Liver (tissue), 9 donors: ENCODE results near the gene MPRIP. TPM values are rescaled to one million over a fixed set of nuclear protein-coding genes. Genes with fewer than 3 reads are reported as not detected.

Source experiments
- DNase-seq: peaks from one replicate; pipeline ENCODE4 v3.0.0-alpha.2; 2017; ENCODE audit warnings: low spot score
- H3K27ac ChIP-seq, 2 donors: one replicate each; pipeline ENCODE4 v1.7.0; 2013; ENCODE audit warnings: inconsistent platforms in 2 of 2, low read length in 2 of 2, control low read depth in 1 of 2, low read depth in 1 of 2, mild to moderate bottlenecking in 1 of 2
- H3K27me3 ChIP-seq, 4 donors: one replicate each; pipeline versions ENCODE4 v1.6.1 to v1.7.0; 2013; ENCODE audit warnings: low read length in 3 of 4, inconsistent platforms in 1 of 4, mild to moderate bottlenecking in 1 of 4, moderate library complexity in 1 of 4; ENCODE audit not compliant: control insufficient read depth in 4 of 4, insufficient read depth in 4 of 4
- H3K36me3 ChIP-seq, 4 donors: one replicate each; pipeline versions ENCODE4 v1.6.1 to v1.7.0; 2013; ENCODE audit warnings: low read length in 3 of 4, mild to moderate bottlenecking in 3 of 4, low read depth in 1 of 4, moderate library complexity in 1 of 4; ENCODE audit not compliant: control insufficient read depth in 4 of 4, insufficient read depth in 3 of 4
- H3K4me1 ChIP-seq, 4 donors: one replicate each; pipeline versions ENCODE4 v1.6.1 to v1.7.0; 2013; ENCODE audit warnings: low read length in 3 of 4, mild to moderate bottlenecking in 3 of 4, moderate library complexity in 1 of 4; ENCODE audit not compliant: control insufficient read depth in 4 of 4, insufficient read depth in 4 of 4
- H3K4me3 ChIP-seq, 3 donors: one replicate each; pipeline versions ENCODE4 v1.6.1 to v1.7.0; 2013; ENCODE audit warnings: low read length in 3 of 3, control low read depth in 1 of 3, low read depth in 1 of 3, mild to moderate bottlenecking in 1 of 3
- H3K9ac ChIP-seq, 2 donors: one replicate each; pipeline ENCODE4 v1.7.0; 2013; ENCODE audit warnings: low read length in 2 of 2, mild to moderate bottlenecking in 2 of 2, moderate library complexity in 2 of 2, control low read depth in 1 of 2, low read depth in 1 of 2
- H3K9me3 ChIP-seq, 4 donors: one replicate each; pipeline versions ENCODE4 v1.6.1 to v1.7.0; 2013; ENCODE audit warnings: low read length in 3 of 4; ENCODE audit not compliant: control insufficient read depth in 4 of 4
- GABPA ChIP-seq, 2 donors: IDR thresholded peaks in 1 of 2; conservative IDR thresholded peaks in 1 of 2; 2 replicates each; pipeline ENCODE4 v1.6.1; 2016; ENCODE audit warnings: antibody characterized with exemption in 2 of 2, mild to moderate bottlenecking in 1 of 2, moderate library complexity in 1 of 2
- HNF4A ChIP-seq, 2 donors: conservative IDR thresholded peaks; 2 replicates each; pipeline ENCODE4 v1.6.1; 2016; ENCODE audit warnings: antibody characterized with exemption in 2 of 2, mild to moderate bottlenecking in 2 of 2
- HNF4G ChIP-seq: IDR thresholded peaks from 2 replicates; pipeline ENCODE4 v1.6.1; 2016; ENCODE audit warnings: antibody characterized with exemption
- JUND ChIP-seq, 2 donors: IDR thresholded peaks; 2 replicates each; pipeline ENCODE4 v1.6.1; 2016; ENCODE audit warnings: antibody characterized with exemption in 2 of 2
- NR2F2 ChIP-seq: IDR thresholded peaks from 2 replicates; pipeline ENCODE4 v1.6.1; 2016; ENCODE audit warnings: antibody characterized with exemption
- RAD21 ChIP-seq, 2 donors: IDR thresholded peaks; 2 replicates each; pipeline ENCODE4 v1.6.1; 2016; ENCODE audit warnings: antibody characterized with exemption in 2 of 2, mild to moderate bottlenecking in 2 of 2
- RXRA ChIP-seq, 2 donors: IDR thresholded peaks; 2 replicates each; pipeline ENCODE4 v1.6.1; 2017 to 2018; ENCODE audit warnings: antibody characterized with exemption in 2 of 2, mild to moderate bottlenecking in 1 of 2
- SP1 ChIP-seq: IDR thresholded peaks from 2 replicates; pipeline ENCODE4 v1.6.1; 2018; ENCODE audit warnings: antibody characterized with exemption, mild to moderate bottlenecking
- TAF1 ChIP-seq: conservative IDR thresholded peaks from 2 replicates; pipeline ENCODE4 v1.6.1; 2016; ENCODE audit warnings: antibody characterized with exemption, mild to moderate bottlenecking
- YY1 ChIP-seq: IDR thresholded peaks from 2 replicates; pipeline ENCODE4 v1.6.1; 2016; ENCODE audit warnings: antibody characterized with exemption, mild to moderate bottlenecking
- WGBS: extraction: QIAGEN DNeasy Blood & Tissue Kit; methylation state at CpG from one replicate; pipeline ENCODE4 v1.1.7; 2013; 5-methylcytosine and 5-hydroxymethylcytosine counted together
- polyA plus RNA-seq, 2 donors: library from polyadenylated mRNA; stranded (reverse) in 1 of 2; unstranded in 1 of 2; fragments of 200-250 nt in 1 of 2; fragments of >200 nt in 1 of 2; fragmentation: Nextera tagmentation in 1 of 2; extraction: Ambion mirVana in 1 of 2; gene quantifications; one replicate each; pipeline versions ENCODE4 v1.2.1 to v1.2.3, GENCODE V29; 2013 to 2015
- total RNA-seq, 2 donors: library from RNA; depleted of rRNA; stranded (reverse); fragments of >200 nt; gene quantifications; one replicate each; pipeline ENCODE4 v1.2.3, GENCODE V29; 2014
- TF ChIP-seq, protein P1 (sequence below): IDR thresholded peaks from 2 replicates; pipeline ENCODE4 v1.6.1; 2016; ENCODE audit warnings: antibody characterized with exemption, mild to moderate bottlenecking
- donor health status: healthy.
- donor health status: healthy.
- donor health status: healthy.
- donor health status: healthy.
- donor health status: healthy.

The MPRIP gene
- total and polyA plus RNA-seq, 4 donors: 21.2 to 61.9 (median 34.7) TPM

DNA sequence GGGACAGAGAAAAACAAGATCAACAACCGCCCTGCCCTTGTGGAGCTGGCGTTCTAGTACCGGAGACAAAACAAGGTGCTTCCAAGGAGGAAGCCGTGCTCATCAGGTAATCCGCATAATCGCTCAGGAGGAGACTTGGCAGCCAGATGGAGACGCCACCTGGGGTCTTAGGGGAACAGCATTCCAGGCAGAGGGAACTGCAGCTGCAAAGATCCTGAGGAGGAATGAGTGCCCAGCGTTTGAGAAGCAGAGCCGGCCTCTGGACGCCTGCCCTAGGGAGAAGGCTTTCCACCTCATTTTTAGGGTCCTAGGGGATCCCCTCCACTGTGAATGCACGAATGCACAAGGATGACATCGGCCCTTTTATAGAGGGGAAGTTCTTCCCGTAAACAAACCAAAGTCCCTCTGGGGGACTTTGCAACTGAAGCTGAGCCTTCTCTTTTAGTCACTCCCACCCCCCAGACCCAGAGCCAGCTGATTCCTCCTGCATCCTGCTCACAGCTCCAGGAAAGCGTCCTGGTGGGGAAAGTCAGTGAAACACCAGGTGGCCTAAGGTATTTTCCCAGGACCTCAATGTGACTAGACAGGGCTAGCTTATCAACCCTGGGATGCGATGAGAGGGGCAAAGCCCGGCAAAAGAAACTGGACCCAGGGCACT is 13.2 kb upstream of the MPRIP start (continued):
- TF ChIP-seq, protein P1, sequence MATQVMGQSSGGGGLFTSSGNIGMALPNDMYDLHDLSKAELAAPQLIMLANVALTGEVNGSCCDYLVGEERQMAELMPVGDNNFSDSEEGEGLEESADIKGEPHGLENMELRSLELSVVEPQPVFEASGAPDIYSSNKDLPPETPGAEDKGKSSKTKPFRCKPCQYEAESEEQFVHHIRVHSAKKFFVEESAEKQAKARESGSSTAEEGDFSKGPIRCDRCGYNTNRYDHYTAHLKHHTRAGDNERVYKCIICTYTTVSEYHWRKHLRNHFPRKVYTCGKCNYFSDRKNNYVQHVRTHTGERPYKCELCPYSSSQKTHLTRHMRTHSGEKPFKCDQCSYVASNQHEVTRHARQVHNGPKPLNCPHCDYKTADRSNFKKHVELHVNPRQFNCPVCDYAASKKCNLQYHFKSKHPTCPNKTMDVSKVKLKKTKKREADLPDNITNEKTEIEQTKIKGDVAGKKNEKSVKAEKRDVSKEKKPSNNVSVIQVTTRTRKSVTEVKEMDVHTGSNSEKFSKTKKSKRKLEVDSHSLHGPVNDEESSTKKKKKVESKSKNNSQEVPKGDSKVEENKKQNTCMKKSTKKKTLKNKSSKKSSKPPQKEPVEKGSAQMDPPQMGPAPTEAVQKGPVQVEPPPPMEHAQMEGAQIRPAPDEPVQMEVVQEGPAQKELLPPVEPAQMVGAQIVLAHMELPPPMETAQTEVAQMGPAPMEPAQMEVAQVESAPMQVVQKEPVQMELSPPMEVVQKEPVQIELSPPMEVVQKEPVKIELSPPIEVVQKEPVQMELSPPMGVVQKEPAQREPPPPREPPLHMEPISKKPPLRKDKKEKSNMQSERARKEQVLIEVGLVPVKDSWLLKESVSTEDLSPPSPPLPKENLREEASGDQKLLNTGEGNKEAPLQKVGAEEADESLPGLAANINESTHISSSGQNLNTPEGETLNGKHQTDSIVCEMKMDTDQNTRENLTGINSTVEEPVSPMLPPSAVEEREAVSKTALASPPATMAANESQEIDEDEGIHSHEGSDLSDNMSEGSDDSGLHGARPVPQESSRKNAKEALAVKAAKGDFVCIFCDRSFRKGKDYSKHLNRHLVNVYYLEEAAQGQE: no peak
- no peak for TF ChIP-seq SP1

DNA sequence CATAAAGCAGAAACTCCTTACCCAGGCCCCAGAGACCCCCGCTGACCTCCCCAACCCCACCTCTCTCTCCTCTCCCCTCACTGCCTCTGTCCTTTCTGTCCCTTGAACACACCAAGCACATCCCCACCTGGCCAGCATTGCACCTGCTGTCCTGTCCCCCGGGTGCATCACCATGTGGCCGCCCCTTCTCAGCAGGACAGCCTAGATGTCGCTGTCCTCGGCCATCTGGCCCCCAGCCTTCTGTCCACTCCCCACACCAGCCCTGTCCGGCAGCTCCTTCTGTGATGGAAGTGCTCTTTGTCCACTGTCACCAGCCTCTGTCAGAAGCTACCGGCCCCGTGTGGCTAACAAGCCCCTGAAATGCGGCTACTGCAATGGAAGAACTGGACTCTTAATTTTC is 12.3 kb upstream of the MPRIP start:
- no peak overlapping the region for H3K4me3 ChIP-seq
- DNase-seq: no peak
- no peak overlapping the region for H3K27ac ChIP-seq
- peaks cover 3 to 11% (median 7%) of the 10 kb centered on the region in 4 donors for H3K4me1 ChIP-seq
- no peaks in the 10 kb centered on the region for H3K9me3 ChIP-seq
- no peak for TF ChIP-seq NR2F2
- no peak for TF ChIP-seq GABPA (IDR thresholded peaks at IDR 0.05 in 1 of 2, conservative IDR thresholded peaks at IDR 0.05 in 1 of 2)
- TF ChIP-seq TAF1: no peak
- TF ChIP-seq RAD21 (IDR thresholded peaks at IDR 0.05): no peak
- TF ChIP-seq HNF4A (conservative IDR thresholded peaks at IDR 0.05): no peak
- no peaks in the 10 kb centered on the region for H3K36me3 ChIP-seq
- H3K9ac ChIP-seq: no peak overlapping the region
- WGBS: 83% methylated on average over 9 of the region's 9 CpGs
- no peaks in the 10 kb centered on the region for H3K27me3 ChIP-seq

DNA sequence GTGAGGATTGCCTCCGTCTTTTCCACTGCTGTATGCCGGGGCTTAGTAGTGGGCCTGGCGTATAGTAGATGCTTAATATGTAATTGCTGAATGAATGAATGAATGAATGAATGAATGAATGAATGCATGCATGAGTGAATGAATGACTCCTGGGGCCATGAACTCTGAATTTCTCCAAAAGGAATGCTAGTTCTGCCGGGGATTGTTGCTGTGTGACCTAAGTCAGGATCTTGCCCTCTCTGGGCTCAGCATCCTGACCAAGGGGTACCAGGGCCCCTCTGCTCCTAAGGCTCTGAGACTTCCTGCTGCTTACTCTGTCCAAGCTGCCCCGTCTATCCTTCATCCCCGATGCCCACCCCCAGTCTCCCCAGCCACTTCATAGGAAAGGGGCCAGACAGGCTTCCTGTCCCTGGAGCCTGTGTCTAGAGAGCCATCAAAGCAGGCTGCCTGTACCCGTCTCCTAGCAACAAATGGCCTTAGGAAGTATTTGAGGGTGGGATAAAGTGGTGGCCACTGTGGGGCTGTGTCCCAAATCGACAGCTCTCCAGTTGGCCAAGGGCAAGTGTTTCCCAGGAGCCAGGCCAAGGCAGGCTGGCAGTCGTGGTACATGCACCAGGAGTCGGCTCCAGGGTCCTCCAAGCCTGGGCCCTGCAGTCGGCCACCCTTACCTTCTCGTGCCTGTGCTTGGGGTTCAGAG is 11.6 kb upstream of the MPRIP start:
- H3K4me3 ChIP-seq: no peak overlapping the region

More for the DNA sequence above, 11.6 kb upstream of the MPRIP start:
- WGBS: 76% methylated on average over 12 of the region's 12 CpGs
- no peaks in the 10 kb centered on the region for H3K36me3 ChIP-seq
- H3K27me3 ChIP-seq: no peaks in the 10 kb centered on the region
- H3K27ac ChIP-seq: no peak overlapping the region
- H3K9ac ChIP-seq: no peak overlapping the region
- H3K9me3 ChIP-seq: no peaks in the 10 kb centered on the region
- TF ChIP-seq RXRA (IDR thresholded peaks at IDR 0.05) (no peak), JUND (IDR thresholded peaks at IDR 0.05) (no peak), SP1 (no peak), TAF1 (no peak), YY1 (no peak), HNF4G (no peak), HNF4A (conservative IDR thresholded peaks at IDR 0.05) (no peak), NR2F2 (no peak), GABPA (IDR thresholded peaks at IDR 0.05 in 1 of 2, conservative IDR thresholded peaks at IDR 0.05 in 1 of 2) (no peak), RAD21 (IDR thresholded peaks at IDR 0.05) (no peak)
- TF ChIP-seq, protein P1: no peak
- H3K4me1 ChIP-seq: peaks cover 3 to 11% (median 7%) of the 10 kb centered on the region in 4 donors
- DNase-seq: no peak
